Neural progenitor cell (in vitro differentiated cells): ENCODE results near the gene ARSB. TPM values are rescaled to one million over a fixed set of nuclear protein-coding genes. Genes with fewer than 3 reads are reported as not detected.

Source experiments
- DNase-seq: peaks from one replicate; pipeline ENCODE4 v3.0.0-alpha.2; 2016; ENCODE audit warnings: low spot score
- H2AFZ ChIP-seq: fragments of 200-600 bp; sonication (generic); replicated peaks from 2 replicates; pipeline ENCODE4 v1.6.1; 2016; ENCODE audit warnings: antibody characterized with exemption
- H3F3A ChIP-seq: fragments of 200-600 bp; sonication (generic); 2 replicates; pipeline ENCODE4 v1.6.1; 2016; ENCODE audit warnings: antibody characterized with exemption, low read depth
- H3K27ac ChIP-seq: fragments of 200-600 bp; sonication (generic); 2 replicates; pipeline ENCODE4 v1.5.1; 2016; ENCODE audit warnings: mild to moderate bottlenecking
- H3K27me3 ChIP-seq: fragments of 200-600 bp; sonication (generic); 2 replicates; pipeline ENCODE4 v1.6.1; 2016; ENCODE audit warnings: mild to moderate bottlenecking, moderate library complexity
- H3K36me3 ChIP-seq: fragments of 200-600 bp; sonication (generic); 2 replicates; pipeline ENCODE4 v1.5.1; 2016
- H3K4me1 ChIP-seq: fragments of 200-600 bp; sonication (generic); 2 replicates; pipeline ENCODE4 v1.6.1; 2016; ENCODE audit warnings: mixed run types
- H3K4me2 ChIP-seq: fragments of 200-600 bp; sonication (generic); 2 replicates; pipeline ENCODE4 v1.6.1; 2016
- H3K4me3 ChIP-seq: fragments of 200-600 bp; sonication (generic); 2 replicates; pipeline ENCODE4 v1.5.1; 2016
- H3K79me2 ChIP-seq: fragments of 200-600 bp; sonication (generic); 2 replicates; pipeline ENCODE4 v1.6.1; 2016; ENCODE audit warnings: low read depth
- H3K9ac ChIP-seq: fragments of 200-600 bp; sonication (generic); 2 replicates; pipeline ENCODE4 v1.6.1; 2016
- H3K9me3 ChIP-seq: fragments of 200-600 bp; sonication (generic); 2 replicates; pipeline ENCODE4 v1.5.1; 2016; ENCODE audit warnings: low read depth
- H4K20me1 ChIP-seq: fragments of 200-600 bp; sonication (generic); 2 replicates; pipeline ENCODE4 v1.6.1; 2016; ENCODE audit warnings: low read depth
- H3K27ac Mint-ChIP-seq: 3 replicates; pipeline ENCODE4 v1.8.0; 2021; ENCODE audit warnings: mixed read lengths
- H3K27me3 Mint-ChIP-seq: 2 replicates; pipeline ENCODE4 v1.8.0; 2022; ENCODE audit warnings: low read depth, mild to moderate bottlenecking, inconsistent platforms, moderate library complexity, mixed read lengths; ENCODE audit not compliant: insufficient read depth
- H3K36me3 Mint-ChIP-seq: 3 replicates; pipeline ENCODE4 v1.8.0; 2021; ENCODE audit warnings: mixed read lengths
- H3K4me1 Mint-ChIP-seq: 3 replicates; pipeline ENCODE4 v1.8.0; 2021; ENCODE audit warnings: mixed read lengths
- H3K4me3 Mint-ChIP-seq: 3 replicates; pipeline ENCODE4 v1.8.0; 2021; ENCODE audit warnings: mild to moderate bottlenecking, moderate library complexity, mixed read lengths
- H3K9me3 Mint-ChIP-seq: 3 replicates; pipeline ENCODE4 v1.8.0; 2020; ENCODE audit warnings: mixed read lengths
- CTCF ChIP-seq: fragments of 200-600 bp; sonication (generic); IDR thresholded peaks from 2 replicates; pipeline ENCODE4 v1.5.1; 2017; ENCODE audit warnings: antibody characterized with exemption, mild to moderate bottlenecking
- EZH2 ChIP-seq: fragments of 200-600 bp; sonication (generic); IDR thresholded peaks from 2 replicates; pipeline ENCODE4 v1.6.1; 2017; ENCODE audit warnings: antibody characterized with exemption, mild to moderate bottlenecking, moderate library complexity
- EZH2phosphoT487 ChIP-seq: fragments of 200-600 bp; sonication (generic); IDR thresholded peaks from 2 replicates; pipeline ENCODE4 v1.6.1; 2017; ENCODE audit warnings: antibody characterized with exemption
- total RNA-seq: library from RNA; depleted of rRNA; stranded (reverse); fragments of >200 nt; gene quantifications from 2 replicates; pipeline ENCODE4 v1.2.3, GENCODE V29; 2015; ENCODE audit warnings: low replicate concordance

ARSB gene
- total RNA-seq, 1 donor from 2014 or later = 15.3 TPM

GRCh38 chr5:78757269-78758053 is 227.6 kb downstream of the ARSB start:
- Histone ChIP-seq H3K4me2 (no peak overlapping the region), H3K27me3 (no peaks in the 10 kb centered on the region), H3K4me3 (no peak overlapping the region), H3K36me3 (no peaks in the 10 kb centered on the region), H3K79me2 (no peaks in the 10 kb centered on the region), H3K9ac (no peak overlapping the region), H3K27ac (no peak overlapping the region), H2AFZ (no peak overlapping the region), H3F3A (no peaks in the 10 kb centered on the region), H3K9me3 (no peaks in the 10 kb centered on the region), H4K20me1 (no peaks in the 10 kb centered on the region), H3K4me1 (no peaks in the 10 kb centered on the region)
- Mint-ChIP-seq H3K36me3 (peaks cover 2% of the 10 kb centered on the region), H3K4me3 (no peak overlapping the region), H3K27ac (peak overlapping the region; percentile 13), H3K9me3 (peaks cover 1% of the 10 kb centered on the region), H3K27me3 (peaks cover 3% of the 10 kb centered on the region), H3K4me1 (peaks cover 5% of the 10 kb centered on the region)
- no peak for DNase-seq
- TF ChIP-seq CTCF (no peak), EZH2 (no peak), EZH2phosphoT487 (no peak)

- Histone ChIP-seq H3K9ac (no peak overlapping the region), H2AFZ (no peak overlapping the region), H3K9me3 (no peaks in the 10 kb centered on the region), H3F3A (no peaks in the 10 kb centered on the region), H3K27ac (no peak overlapping the region), H3K4me1 (no peaks in the 10 kb centered on the region), H3K4me2 (no peak overlapping the region), H3K4me3 (no peak overlapping the region), H3K36me3 (no peaks in the 10 kb centered on the region), H3K27me3 (no peaks in the 10 kb centered on the region), H4K20me1 (no peaks in the 10 kb centered on the region), H3K79me2 (no peaks in the 10 kb centered on the region)
- peaks cover 2% of the 10 kb centered on the region for H3K36me3 Mint-ChIP-seq
- peaks cover 5% of the 10 kb centered on the region for H3K4me1 Mint-ChIP-seq
- peaks cover 2% of the 10 kb centered on the region for H3K27me3 Mint-ChIP-seq
- no peaks in the 10 kb centered on the region for H3K9me3 Mint-ChIP-seq
- TF ChIP-seq EZH2 (no peak), CTCF (no peak), EZH2phosphoT487 (no peak)
- H3K27ac Mint-ChIP-seq = no peak overlapping the region
- no peak overlapping the region for H3K4me3 Mint-ChIP-seq
- no peak for DNase-seq
These were observed 228.3 kb downstream of the ARSB start for GRCh38 chr5:78756858-78757257.

GRCh38 chr5:78755822-78756429 is 229.2 kb downstream of the ARSB start:
- Mint-ChIP-seq H3K4me3 (no peak overlapping the region), H3K27me3 (peaks cover 2% of the 10 kb centered on the region), H3K4me1 (peaks cover 10% of the 10 kb centered on the region), H3K27ac (no peak overlapping the region), H3K9me3 (no peaks in the 10 kb centered on the region), H3K36me3 (peaks cover 2% of the 10 kb centered on the region)
- no peaks in the 10 kb centered on the region for H3K36me3 ChIP-seq
- no peaks in the 10 kb centered on the region for H3K9me3 ChIP-seq
- TF ChIP-seq EZH2phosphoT487 (no peak), EZH2 (no peak), CTCF (no peak)
- H3K4me1 ChIP-seq = no peaks in the 10 kb centered on the region
- no peaks in the 10 kb centered on the region for H3K27me3 ChIP-seq
- H3K79me2 ChIP-seq = no peaks in the 10 kb centered on the region
- H4K20me1 ChIP-seq = no peaks in the 10 kb centered on the region
- no peak overlapping the region for H3K9ac ChIP-seq
- no peak overlapping the region for H3K4me2 ChIP-seq
- no peak overlapping the region for H2AFZ ChIP-seq
- H3K4me3 ChIP-seq = no peak overlapping the region
- no peak for DNase-seq
- H3F3A ChIP-seq = no peaks in the 10 kb centered on the region
- no peak overlapping the region for H3K27ac ChIP-seq
